H9 (cell line): Measurements from ENCODE around the gene CR1. TPM values are rescaled to one million over a fixed set of nuclear protein-coding genes. Genes with fewer than 3 reads are reported as not detected.
A peak's percentile ranks its signal among the peaks of the same experiment; 100 is the strongest.

Experiments used
- DNase-seq: peaks from one replicate; pipeline ENCODE4 v3.0.0-alpha.2; 2017
- H2AFZ ChIP-seq: one replicate; pipeline ENCODE4 v1.6.1; 2013; ENCODE audit warnings: mild to moderate bottlenecking, low read length, control low read depth, moderate library complexity
- H2AK5ac ChIP-seq: 2 replicates; pipeline ENCODE4 v1.6.1; 2013; ENCODE audit warnings: low read length, control low read depth, mixed read lengths; ENCODE audit not compliant: insufficient read length
- H2BK120ac ChIP-seq: one replicate; pipeline ENCODE4 v1.6.1; 2013; ENCODE audit warnings: low read depth, mild to moderate bottlenecking, low read length, control low read depth, inconsistent platforms; ENCODE audit not compliant: poor library complexity, severe bottlenecking
- H2BK12ac ChIP-seq: 2 replicates; pipeline ENCODE4 v1.6.1; 2013; ENCODE audit warnings: low read length, control low read depth, mixed read lengths, low read depth; ENCODE audit not compliant: insufficient read length
- H2BK15ac ChIP-seq: 2 replicates; pipeline ENCODE4 v1.6.1; 2013; ENCODE audit warnings: low read depth, low read length, control low read depth
- H2BK20ac ChIP-seq: one replicate; pipeline ENCODE4 v1.6.1; 2013; ENCODE audit warnings: low read depth, mild to moderate bottlenecking, low read length, control low read depth, inconsistent platforms; ENCODE audit not compliant: poor library complexity, severe bottlenecking
- H2BK5ac ChIP-seq: 2 replicates; pipeline ENCODE4 v1.6.1; 2013; ENCODE audit warnings: low read length, control low read depth, mixed read lengths; ENCODE audit not compliant: insufficient read length
- H3K14ac ChIP-seq: 2 replicates; pipeline ENCODE4 v1.6.1; 2013; ENCODE audit warnings: low read length, control low read depth; ENCODE audit not compliant: insufficient read depth
- H3K18ac ChIP-seq: 2 replicates; pipeline ENCODE4 v1.6.1; 2013; ENCODE audit warnings: low read depth, mild to moderate bottlenecking, mixed read lengths, low read length, control low read depth; ENCODE audit not compliant: insufficient read length
- H3K23ac ChIP-seq: 2 replicates; pipeline ENCODE4 v1.6.1; 2013; ENCODE audit warnings: low read length, control low read depth, mixed read lengths, low read depth; ENCODE audit not compliant: insufficient read length
- H3K23me2 ChIP-seq: 2 replicates; pipeline ENCODE4 v1.6.1; 2013; ENCODE audit warnings: low read depth, mild to moderate bottlenecking, mixed read lengths, low read length, control low read depth; ENCODE audit not compliant: insufficient read length, poor library complexity, severe bottlenecking
- H3K27ac ChIP-seq: 2 replicates; pipeline ENCODE4 v1.5.1; 2013; ENCODE audit warnings: low read length, control low read depth, mixed read lengths, low read depth; ENCODE audit not compliant: insufficient read length
- H3K27me3 ChIP-seq: 2 replicates; pipeline ENCODE4 v1.6.1; 2013; ENCODE audit warnings: low read length, control low read depth, inconsistent platforms; ENCODE audit not compliant: insufficient read depth
- H3K4ac ChIP-seq: 2 replicates; pipeline ENCODE4 v1.6.1; 2013; ENCODE audit warnings: low read depth, mild to moderate bottlenecking, control low read depth, inconsistent platforms, low read length, moderate library complexity
- H3K4me1 ChIP-seq: 2 replicates; pipeline ENCODE4 v1.6.1; 2013; ENCODE audit warnings: low read length, control low read depth, inconsistent platforms; ENCODE audit not compliant: insufficient read depth
- H3K4me2 ChIP-seq: 2 replicates; pipeline ENCODE4 v1.6.1; 2013; ENCODE audit warnings: low read length, control low read depth, mixed read lengths; ENCODE audit not compliant: insufficient read length, insufficient read depth
- H3K56ac ChIP-seq: 2 replicates; pipeline ENCODE4 v1.6.1; 2013; ENCODE audit warnings: low read depth, mild to moderate bottlenecking, mixed read lengths, low read length, control low read depth; ENCODE audit not compliant: insufficient read length
- H3K79me1 ChIP-seq: 2 replicates; pipeline ENCODE4 v1.6.1; 2013; ENCODE audit warnings: low read depth, mild to moderate bottlenecking, moderate library complexity, low read length, control low read depth, inconsistent platforms; ENCODE audit not compliant: insufficient read depth, poor library complexity, severe bottlenecking
- H3K79me2 ChIP-seq: 2 replicates; pipeline ENCODE4 v1.6.1; 2013; ENCODE audit warnings: low read length, control low read depth, inconsistent platforms; ENCODE audit not compliant: insufficient read depth
- H3K9ac ChIP-seq: 2 replicates; pipeline ENCODE4 v1.6.1; 2013; ENCODE audit warnings: low read length, control low read depth, mixed read lengths; ENCODE audit not compliant: insufficient read length; ENCODE audit errors: extremely low read depth
- H3K9me3 ChIP-seq: one replicate; pipeline ENCODE4 v1.6.1; 2013; ENCODE audit warnings: low read depth, low read length, inconsistent platforms; ENCODE audit not compliant: control insufficient read depth
- H3T11ph ChIP-seq: one replicate; pipeline ENCODE4 v1.6.1; 2013; ENCODE audit warnings: mild to moderate bottlenecking, low read length, control low read depth, inconsistent platforms
- H4K20me1 ChIP-seq: one replicate; pipeline ENCODE4 v1.6.1; 2013; ENCODE audit not compliant: control insufficient read depth, insufficient read length, insufficient read depth
- H4K5ac ChIP-seq: 2 replicates; pipeline ENCODE4 v1.6.1; 2013; ENCODE audit warnings: low read depth, mild to moderate bottlenecking, mixed read lengths, low read length, control low read depth; ENCODE audit not compliant: insufficient read length
- H4K8ac ChIP-seq: replicated peaks from 2 replicates; pipeline ENCODE4 v1.6.1; 2013; ENCODE audit warnings: low read length, control low read depth, mixed read lengths, low read depth; ENCODE audit not compliant: insufficient read length
- H4K91ac ChIP-seq: 2 replicates; pipeline ENCODE4 v1.6.1; 2013; ENCODE audit warnings: low read depth, mild to moderate bottlenecking, moderate library complexity, mixed read lengths, low read length, control low read depth; ENCODE audit not compliant: insufficient read length
- H3K27ac Mint-ChIP-seq, 3 experiments: 2 replicates in 2 of 3; 3 replicates in 1 of 3; pipeline ENCODE4 v1.8.0; 2020 to 2021; ENCODE audit warnings: mixed read lengths in 3 of 3, mild to moderate bottlenecking in 1 of 3, moderate library complexity in 1 of 3
- H3K27me3 Mint-ChIP-seq: 2 replicates; pipeline ENCODE4 v1.8.0; 2021; ENCODE audit warnings: low read depth, mild to moderate bottlenecking, moderate library complexity, mixed read lengths
- H3K36me3 Mint-ChIP-seq, 3 experiments: 2 replicates in 2 of 3; 3 replicates in 1 of 3; pipeline ENCODE4 v1.8.0; 2020 to 2021; ENCODE audit warnings: low read depth in 3 of 3, mixed read lengths in 3 of 3; ENCODE audit not compliant: insufficient read depth in 1 of 3
- H3K4me1 Mint-ChIP-seq, 2 experiments: 2 replicates each; pipeline ENCODE4 v1.8.0; 2020; ENCODE audit warnings: mixed read lengths in 2 of 2
- H3K4me3 Mint-ChIP-seq, 2 experiments: 2 replicates in 1 of 2; 3 replicates in 1 of 2; pipeline ENCODE4 v1.8.0; 2020 to 2021; ENCODE audit warnings: mild to moderate bottlenecking in 2 of 2, mixed read lengths in 2 of 2, moderate library complexity in 1 of 2
- H3K9me3 Mint-ChIP-seq, 2 experiments: 2 replicates in 1 of 2; 3 replicates in 1 of 2; pipeline ENCODE4 v1.8.0; 2020; ENCODE audit warnings: mild to moderate bottlenecking in 2 of 2, mixed read lengths in 2 of 2, moderate library complexity in 1 of 2
- WGBS: extraction: QIAGEN DNeasy Blood & Tissue Kit; methylation state at CpG from one replicate; pipeline ENCODE4 v1.1.7; 2013; ENCODE audit warnings: missing lambda C conversion rate, low lambda C conversion rate, mixed read lengths; ENCODE audit not compliant: insufficient read length; ENCODE audit errors: extremely low coverage; 5-methylcytosine and 5-hydroxymethylcytosine counted together
- total RNA-seq: library from RNA; stranded (reverse); gene quantifications from 2 replicates; pipeline ENCODE4 v1.2.1, GENCODE V29; 2021
- TF ChIP-seq, protein P1 (sequence below): fragments of 200-600 bp; sonication (generic); conservative IDR thresholded peaks from 3 replicates; pipeline ENCODE4 v1.8.0; 2021; ENCODE audit warnings: antibody characterized with exemption, mild to moderate bottlenecking

CR1 gene
- total RNA-seq, 1 experiment from 2014 or later: 0.04 TPM

DNA sequence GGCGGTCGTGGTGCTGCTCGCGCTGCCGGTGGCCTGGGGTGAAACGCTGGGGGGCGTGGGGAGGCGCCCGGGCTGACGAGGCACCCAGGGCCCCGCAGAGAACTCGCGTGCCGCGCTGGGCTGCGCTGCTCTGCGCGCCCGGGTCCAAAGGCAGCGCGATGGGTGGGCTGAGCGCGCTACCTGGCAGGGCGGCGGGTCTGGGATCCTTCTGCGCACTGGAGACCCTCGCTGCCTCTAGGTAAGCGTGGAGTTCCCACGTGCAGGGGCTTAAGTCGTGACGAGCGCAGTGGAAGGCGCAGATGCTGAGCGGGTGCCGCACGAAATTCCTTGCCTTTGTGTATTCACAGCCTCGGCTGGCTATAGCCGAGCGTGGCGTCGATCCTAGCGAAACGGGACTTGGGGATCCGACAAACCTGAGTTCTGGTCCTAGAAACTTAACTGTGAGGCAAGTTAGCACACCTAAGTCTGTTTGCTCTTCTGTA is 173.6 kb downstream of the CR1 start:
- Histone ChIP-seq H3K23ac (no peak overlapping the region), H3K4me2 (peak overlapping the region; percentile 16), H4K5ac (no peak overlapping the region), H3K18ac (no peak overlapping the region), H3K27ac (no peak overlapping the region), H3K9ac (no peak overlapping the region), H2AK5ac (no peak overlapping the region), H3K56ac (no peak overlapping the region), H2BK5ac (no peak overlapping the region), H2BK120ac (no peak overlapping the region), H3K79me2 (no peaks in the 10 kb centered on the region), H3K79me1 (no peaks in the 10 kb centered on the region), H3K4ac (no peak overlapping the region), H3K4me1 (peaks cover 2% of the 10 kb centered on the region; the same call in 1 of the 2 replicates), H2BK12ac (no peak overlapping the region), H2AFZ (no peak overlapping the region), H3K23me2 (peaks cover 5% of the 10 kb centered on the region), H2BK20ac (no peak overlapping the region), H3K9me3 (peaks cover 12% of the 10 kb centered on the region), H4K8ac (no peak overlapping the region), H3K27me3 (peaks cover 3% of the 10 kb centered on the region; the same call in 1 of the 2 replicates), H4K91ac (peak overlapping the region; percentile 23), H4K20me1 (no peaks in the 10 kb centered on the region), H2BK15ac (no peak overlapping the region), H3T11ph (no peak overlapping the region), H3K14ac (no peak overlapping the region)
- peaks cover 10 to 20% of the 10 kb centered on the region in 2 experiments for H3K9me3 Mint-ChIP-seq
- DNase-seq: no peak
- no CpG with 5 or more reads among the region's 44 CpGs for WGBS
- H3K4me1 Mint-ChIP-seq: peaks cover 12 to 16% of the 10 kb centered on the region in 2 experiments
- TF ChIP-seq, protein P1, sequence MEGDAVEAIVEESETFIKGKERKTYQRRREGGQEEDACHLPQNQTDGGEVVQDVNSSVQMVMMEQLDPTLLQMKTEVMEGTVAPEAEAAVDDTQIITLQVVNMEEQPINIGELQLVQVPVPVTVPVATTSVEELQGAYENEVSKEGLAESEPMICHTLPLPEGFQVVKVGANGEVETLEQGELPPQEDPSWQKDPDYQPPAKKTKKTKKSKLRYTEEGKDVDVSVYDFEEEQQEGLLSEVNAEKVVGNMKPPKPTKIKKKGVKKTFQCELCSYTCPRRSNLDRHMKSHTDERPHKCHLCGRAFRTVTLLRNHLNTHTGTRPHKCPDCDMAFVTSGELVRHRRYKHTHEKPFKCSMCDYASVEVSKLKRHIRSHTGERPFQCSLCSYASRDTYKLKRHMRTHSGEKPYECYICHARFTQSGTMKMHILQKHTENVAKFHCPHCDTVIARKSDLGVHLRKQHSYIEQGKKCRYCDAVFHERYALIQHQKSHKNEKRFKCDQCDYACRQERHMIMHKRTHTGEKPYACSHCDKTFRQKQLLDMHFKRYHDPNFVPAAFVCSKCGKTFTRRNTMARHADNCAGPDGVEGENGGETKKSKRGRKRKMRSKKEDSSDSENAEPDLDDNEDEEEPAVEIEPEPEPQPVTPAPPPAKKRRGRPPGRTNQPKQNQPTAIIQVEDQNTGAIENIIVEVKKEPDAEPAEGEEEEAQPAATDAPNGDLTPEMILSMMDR: no peak
- 0 out of 5 replicates have a peak overlapping the region, but pooled peaks of 1 of the 2 experiments have one; percentile 8 for H3K4me3 Mint-ChIP-seq
- no peaks in the 10 kb centered on the region; the same call in 1 of the 2 replicates for H3K27me3 Mint-ChIP-seq
- peaks cover 1 to 12% (median 2%) of the 10 kb centered on the region in 3 experiments; a peak in 5 of 7 replicates for H3K36me3 Mint-ChIP-seq
- H3K27ac Mint-ChIP-seq: no peak overlapping the region
